Kidney (tissue), 14 donors: ENCODE results near the gene MEGF10. TPM values are rescaled to one million over a fixed set of nuclear protein-coding genes. Genes with fewer than 3 reads are reported as not detected.

Source experiments
- DNase-seq, 5 donors: peaks; one replicate each; pipeline ENCODE4 v3.0.0-alpha.2; 2013 to 2020
- FAIRE-seq: peaks from 2 replicates; lab custom pipeline; 2012; peaks lifted over from hg19 to GRCh38; lab: Jason Lieb, UNC
- H3K27ac ChIP-seq, 2 donors: one replicate each; pipeline ENCODE4 v1.7.0; 2013; ENCODE audit warnings: low read depth in 2 of 2, low read length in 2 of 2, inconsistent platforms in 1 of 2
- H3K27me3 ChIP-seq: one replicate; pipeline ENCODE4 v1.7.1; 2013; ENCODE audit warnings: low read length, inconsistent platforms; ENCODE audit not compliant: control insufficient read depth, insufficient read depth
- H3K36me3 ChIP-seq, 3 donors: one replicate each; pipeline versions ENCODE4 v1.7.0 to v1.7.1; 2013; ENCODE audit warnings: low read length in 3 of 3, control low read depth in 1 of 3, inconsistent platforms in 1 of 3; ENCODE audit not compliant: insufficient read depth in 3 of 3, control insufficient read depth in 2 of 3
- H3K4me1 ChIP-seq, 3 donors: one replicate each; pipeline versions ENCODE4 v1.7.0 to v1.7.1; 2013; ENCODE audit warnings: low read length in 3 of 3, inconsistent platforms in 1 of 3, low read depth in 1 of 3; ENCODE audit not compliant: control insufficient read depth in 2 of 3, insufficient read depth in 2 of 3
- H3K4me3 ChIP-seq, 3 donors: one replicate each; pipeline versions ENCODE4 v1.7.0 to v1.8.1; 2013; ENCODE audit warnings: low read length in 3 of 3, control low read depth in 1 of 3, inconsistent platforms in 1 of 3
- H3K9ac ChIP-seq, 3 donors: one replicate each; pipeline versions ENCODE4 v1.7.0 to v1.7.1; 2013; ENCODE audit warnings: low read length in 3 of 3, control low read depth in 1 of 3, inconsistent platforms in 1 of 3
- H3K9me3 ChIP-seq, 3 donors: one replicate each; pipeline versions ENCODE4 v1.7.0 to v1.7.1; 2013; ENCODE audit warnings: low read length in 3 of 3, control low read depth in 1 of 3, inconsistent platforms in 1 of 3; ENCODE audit not compliant: control insufficient read depth in 2 of 3, insufficient read depth in 1 of 3
- CTCF ChIP-seq: IDR thresholded peaks from 3 replicates; pipeline ENCODE4 v1.5.1; 2012; ENCODE audit warnings: mild to moderate bottlenecking, moderate library complexity, borderline replicate concordance; ENCODE audit not compliant: insufficient read depth; ENCODE audit errors: extremely low read depth
- intact Hi-C: fragments of 100-400 bp; cut with DNase I; formaldehyde crosslinking; loops from one replicate; pipeline ENCODE4 v1.11.1; 2022
- polyA plus RNA-seq: library from polyadenylated mRNA; stranded (reverse); fragments of 350-450 nt; fragmentation: Illumina TruSeq; extraction: RNeasy Lipid Tissue Mini Kit (QIAGEN cat#74804); gene quantifications from one replicate; pipeline ENCODE4 v1.2.3, GENCODE V29; 2014; ENCODE audit warnings: low read depth, low replicate concordance; ENCODE audit not compliant: insufficient read depth
- total RNA-seq: library from RNA; stranded (reverse); fragmentation: NEBNext Ultra II Directional; extraction: Animal tissue kit (Norgen Biotek cat#: 25700); gene quantifications from one replicate; pipeline ENCODE4 v1.2.1, GENCODE V29; 2021
- donor health status: control.
- donor health status: control.
- donor health status: control.
- donor health status: control.
- donor health status: control.
- donor health status: DM: yes; HTN: yes; CAD: no.
- donor health status: Normal renal cell carcinoma (clear cell type).

MEGF10 gene
- total and polyA plus RNA-seq, 2 donors from 2014 or later = 0.09 to 0.25 TPM

- Histone ChIP-seq H3K27me3 (no peaks in the 10 kb centered on the region), H3K4me1 (no peaks in the 10 kb centered on the region), H3K9ac (no peak overlapping the region), H3K4me3 (no peak overlapping the region), H3K27ac (no peak overlapping the region), H3K36me3 (no peaks in the 10 kb centered on the region), H3K9me3 (no peaks in the 10 kb centered on the region)
- no peak for TF ChIP-seq CTCF
- DNase-seq (no peak), FAIRE-seq (no peak)
- intact Hi-C loops = no loop called here
Measured at GRCh38 chr5:127375544-127376091, 85.0 kb downstream of the MEGF10 start.

GRCh38 chr5:127377651-127378050 is 87.1 kb downstream of the MEGF10 start:
- FAIRE-seq (no peak), DNase-seq (no peak)
- no peaks in the 10 kb centered on the region for H3K9me3 ChIP-seq
- TF ChIP-seq CTCF = no peak
- no peaks in the 10 kb centered on the region for H3K27me3 ChIP-seq
- intact Hi-C loops = no loop called here
- no peaks in the 10 kb centered on the region for H3K36me3 ChIP-seq
- H3K4me3 ChIP-seq = no peak overlapping the region
- no peak overlapping the region for H3K9ac ChIP-seq
- no peak overlapping the region for H3K27ac ChIP-seq
- no peaks in the 10 kb centered on the region for H3K4me1 ChIP-seq

- TF ChIP-seq CTCF = no peak
- Histone ChIP-seq H3K9me3 (no peaks in the 10 kb centered on the region), H3K27me3 (no peaks in the 10 kb centered on the region), H3K9ac (no peak overlapping the region), H3K27ac (no peak overlapping the region), H3K4me3 (no peak overlapping the region), H3K36me3 (no peaks in the 10 kb centered on the region), H3K4me1 (no peaks in the 10 kb centered on the region)
- intact Hi-C loops = no loop called here
- DNase-seq = no peak
- FAIRE-seq = no peak
Measured at GRCh38 chr5:127385936-127386335, 95.3 kb downstream of the MEGF10 start.

- no peak for TF ChIP-seq CTCF
- Histone ChIP-seq H3K27me3 (no peaks in the 10 kb centered on the region), H3K9me3 (no peaks in the 10 kb centered on the region), H3K4me3 (no peak overlapping the region), H3K36me3 (no peaks in the 10 kb centered on the region), H3K27ac (no peak overlapping the region), H3K4me1 (no peaks in the 10 kb centered on the region), H3K9ac (no peak overlapping the region)
- no peak for DNase-seq
- intact Hi-C loops = no loop called here
- FAIRE-seq = no peak
Measured at GRCh38 chr5:127386557-127386956, 96.0 kb downstream of the MEGF10 start.
